ENCODE results near the gene LMBR1. TPM values are rescaled to one million over a fixed set of nuclear protein-coding genes. Genes with fewer than 3 reads are reported as not detected.
"Not testable (repeated sequence)": the region's sequence is repeated elsewhere in the genome, so short reads cannot be mapped to it uniquely, and the experiment has no call there.

The LMBR1 gene
- total RNA-seq (10 to 100 TPM; 47.3 to 53.0 TPM), total RNA-seq (48.4 to 58.1 reads per million in 2 donors)

GRCh38 chr7:156892821-156893706, at the start of gene LMBR1:
LMBR1 (minus strand) TSS chr7:156893183; CDS start chr7:156892993, 190 bp downstream.
- no peaks in the 10 kb centered on the region for H3K9me3 ChIP-seq (ENCODE audit: control insufficient read depth, low read length, poor library complexity, severe bottlenecking)
- DNase-seq, result peak; percentile 90 to 96 (median 94)
- Mint-ChIP-seq H3K4me1 (peaks cover 28% of the 10 kb centered on the region), H3K27me3 (no peaks in the 10 kb centered on the region), H3K4me3 (peak within 1 kb of the TSS; percentile 94), H3K36me3 (ENCODE audit: low read depth) (no peaks in the 10 kb centered on the region), H3K27ac (peak within 1 kb of the TSS; percentile 85)
- ATAC-seq, result peak; percentile 86

- H3K36me3 Mint-ChIP-seq (ENCODE audit: low read depth), result peaks cover 3% of the 10 kb centered on the region
- H3K4me1 Mint-ChIP-seq, result peaks cover 9% of the 10 kb centered on the region
- no peaks in the 10 kb centered on the region for H3K9me3 ChIP-seq (ENCODE audit: control insufficient read depth, low read length, poor library complexity, severe bottlenecking)
- no peak overlapping the region for H3K27ac Mint-ChIP-seq
- ATAC-seq, result peak; percentile 21
- no peak overlapping the region for H3K4me3 Mint-ChIP-seq
- no peak for DNase-seq
- H3K27me3 Mint-ChIP-seq, result peaks cover 51% of the 10 kb centered on the region
These were observed 49.7 kb upstream of the LMBR1 start for GRCh38 chr7:156942708-156943090.

- peaks cover 52% of the 10 kb centered on the region for H3K27me3 Mint-ChIP-seq
- H3K9me3 ChIP-seq (ENCODE audit: control insufficient read depth, low read length, poor library complexity, severe bottlenecking), result no peaks in the 10 kb centered on the region
- H3K36me3 Mint-ChIP-seq (ENCODE audit: low read depth), result peaks cover 3% of the 10 kb centered on the region
These were observed 48.6 kb upstream of the LMBR1 start for GRCh38 chr7:156941393-156942182.

GRCh38 chr7:156940421-156941122, 47.6 kb upstream of the LMBR1 start:
- no peak for ATAC-seq
- no peaks in the 10 kb centered on the region for H3K9me3 ChIP-seq (ENCODE audit: control insufficient read depth, low read length, poor library complexity, severe bottlenecking)
- H3K27me3 Mint-ChIP-seq, result peaks cover 56% of the 10 kb centered on the region
- DNase-seq, result no peak
- peaks cover 6% of the 10 kb centered on the region for H3K4me1 Mint-ChIP-seq
- H3K36me3 Mint-ChIP-seq (ENCODE audit: low read depth), result peaks cover 3% of the 10 kb centered on the region
- H3K27ac Mint-ChIP-seq, result no peak overlapping the region
- H3K4me3 Mint-ChIP-seq, result no peak overlapping the region

More at GRCh38 chr7:156941393-156942182, 48.6 kb upstream of the LMBR1 start:
- Mint-ChIP-seq H3K4me1 (peaks cover 6% of the 10 kb centered on the region), H3K4me3 (no peak overlapping the region), H3K27ac (no peak overlapping the region)
- ATAC-seq (no peak), DNase-seq (no peak)

- not testable (repeated sequence) for H3K4me3 Mint-ChIP-seq; H3K36me3 Mint-ChIP-seq (ENCODE audit: low read depth); H3K27ac Mint-ChIP-seq; ATAC-seq; H3K4me1 Mint-ChIP-seq; DNase-seq; H3K9me3 ChIP-seq (ENCODE audit: control insufficient read depth, low read length, poor library complexity, severe bottlenecking)
- H3K27me3 Mint-ChIP-seq, result peaks cover 21% of the 10 kb centered on the region
These were observed 43.8 kb upstream of the LMBR1 start for GRCh38 chr7:156936766-156937165.

GRCh38 chr7:156935250-156935649, 42.3 kb upstream of the LMBR1 start:
- peaks cover 3% of the 10 kb centered on the region for H3K36me3 Mint-ChIP-seq (ENCODE audit: low read depth)
- peaks cover 4% of the 10 kb centered on the region for H3K4me1 Mint-ChIP-seq
- peaks cover 19% of the 10 kb centered on the region for H3K27me3 Mint-ChIP-seq
- no peak overlapping the region for H3K4me3 Mint-ChIP-seq
- H3K9me3 ChIP-seq (ENCODE audit: control insufficient read depth, low read length, poor library complexity, severe bottlenecking), result no peaks in the 10 kb centered on the region
- DNase-seq (no peak), ATAC-seq (no peak)
- no peak overlapping the region for H3K27ac Mint-ChIP-seq

- peaks cover 12% of the 10 kb centered on the region for H3K27me3 Mint-ChIP-seq
- H3K27ac Mint-ChIP-seq, result no peak overlapping the region
- no peaks in the 10 kb centered on the region for H3K9me3 ChIP-seq (ENCODE audit: control insufficient read depth, low read length, poor library complexity, severe bottlenecking)
- no peak overlapping the region for H3K4me3 Mint-ChIP-seq
- no peaks in the 10 kb centered on the region for H3K36me3 Mint-ChIP-seq (ENCODE audit: low read depth)
- peaks cover 24% of the 10 kb centered on the region for H3K4me1 Mint-ChIP-seq
- DNase-seq, result no peak
- no peak for ATAC-seq
These were observed 39.0 kb upstream of the LMBR1 start for GRCh38 chr7:156932006-156932405.

- no peaks in the 10 kb centered on the region for H3K9me3 ChIP-seq (ENCODE audit: control insufficient read depth, low read length, poor library complexity, severe bottlenecking)
- peaks cover 24% of the 10 kb centered on the region for H3K4me1 Mint-ChIP-seq
- H3K27me3 Mint-ChIP-seq, result peaks cover 4% of the 10 kb centered on the region
- H3K27ac Mint-ChIP-seq, result peak overlapping the region; percentile 88
- ATAC-seq, result peak; percentile 96
- peak in 2 of 3 donors; percentile 36 to 58 for DNase-seq
- no peaks in the 10 kb centered on the region for H3K36me3 Mint-ChIP-seq (ENCODE audit: low read depth)
- H3K4me3 Mint-ChIP-seq, result peak overlapping the region; percentile 19
These were observed 37.0 kb upstream of the LMBR1 start for GRCh38 chr7:156929789-156930539.

GRCh38 chr7:156928406-156928747, 35.4 kb upstream of the LMBR1 start:
- Mint-ChIP-seq H3K4me3 (no peak overlapping the region), H3K4me1 (peaks cover 31% of the 10 kb centered on the region), H3K27me3 (peaks cover 4% of the 10 kb centered on the region), H3K36me3 (ENCODE audit: low read depth) (no peaks in the 10 kb centered on the region), H3K27ac (peak overlapping the region; percentile 88)
- no peaks in the 10 kb centered on the region for H3K9me3 ChIP-seq (ENCODE audit: control insufficient read depth, low read length, poor library complexity, severe bottlenecking)
- DNase-seq (no peak), ATAC-seq (no peak)

- H3K27me3 Mint-ChIP-seq, result peaks cover 4% of the 10 kb centered on the region
- peak overlapping the region; percentile 25 for H3K4me3 Mint-ChIP-seq
- H3K27ac Mint-ChIP-seq, result peak overlapping the region; percentile 68
- peaks cover 35% of the 10 kb centered on the region for H3K4me1 Mint-ChIP-seq
- DNase-seq (no peak), ATAC-seq (no peak)
- no peaks in the 10 kb centered on the region for H3K9me3 ChIP-seq (ENCODE audit: control insufficient read depth, low read length, poor library complexity, severe bottlenecking)
- H3K36me3 Mint-ChIP-seq (ENCODE audit: low read depth), result no peaks in the 10 kb centered on the region
These were observed 34.8 kb upstream of the LMBR1 start for GRCh38 chr7:156927571-156928405.

- not testable (repeated sequence) for ATAC-seq; H3K4me3 Mint-ChIP-seq; H3K9me3 ChIP-seq (ENCODE audit: control insufficient read depth, low read length, poor library complexity, severe bottlenecking); DNase-seq; H3K27me3 Mint-ChIP-seq; H3K36me3 Mint-ChIP-seq (ENCODE audit: low read depth)
- Mint-ChIP-seq H3K27ac (peak overlapping the region; percentile 68), H3K4me1 (peaks cover 39% of the 10 kb centered on the region)
These were observed 32.8 kb upstream of the LMBR1 start for GRCh38 chr7:156925821-156926220.

GRCh38 chr7:156922304-156922703, 29.3 kb upstream of the LMBR1 start:
- peak overlapping the region; percentile 68 for H3K4me3 Mint-ChIP-seq
- H3K4me1 Mint-ChIP-seq, result peaks cover 30% of the 10 kb centered on the region
- H3K27ac Mint-ChIP-seq, result peak overlapping the region; percentile 32
- DNase-seq; H3K27me3 Mint-ChIP-seq; H3K36me3 Mint-ChIP-seq (ENCODE audit: low read depth); ATAC-seq; H3K9me3 ChIP-seq (ENCODE audit: control insufficient read depth, low read length, poor library complexity, severe bottlenecking): not testable (repeated sequence)

Data from T-helper 17 cell (primary cell).